ENCODE results near the gene ACTG1. TPM values are rescaled to one million over a fixed set of nuclear protein-coding genes. Genes with fewer than 3 reads are reported as not detected.

The ACTG1 gene
- total RNA-seq, 4 donors from 2014 or later, result 2,510 to 3,878 (median 3,203) TPM

DNA sequence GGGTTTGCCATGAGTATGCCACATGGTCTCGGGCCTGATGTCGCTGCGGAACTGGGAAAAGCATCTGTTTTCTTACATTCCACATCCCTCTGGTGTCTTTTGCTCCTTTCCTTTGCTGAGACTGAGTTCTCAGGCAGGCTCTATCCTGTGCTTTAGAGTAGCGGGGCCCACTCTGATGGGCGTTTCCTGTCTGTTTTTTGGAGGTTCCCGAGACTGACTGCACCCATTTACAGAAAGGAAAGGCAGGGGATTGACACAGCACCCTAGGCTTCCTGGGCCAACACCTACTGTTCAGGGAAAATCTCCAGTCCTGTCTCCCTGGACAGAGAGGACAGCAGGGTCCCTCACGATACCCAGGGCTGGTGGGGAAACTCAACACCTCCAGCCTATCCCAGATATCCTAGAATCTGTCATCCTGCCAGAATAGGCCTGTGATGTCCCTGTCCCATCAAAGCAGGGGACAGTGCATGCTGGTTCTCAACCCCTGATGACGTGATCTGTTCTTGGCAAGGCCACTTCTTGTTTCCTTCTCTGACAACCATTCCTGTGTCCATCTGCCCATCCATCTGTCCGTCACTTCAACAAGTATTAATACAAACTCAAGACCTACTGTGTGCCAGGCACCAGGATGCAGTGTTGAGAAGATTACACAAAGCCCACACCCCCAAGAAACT is 42.2 kb downstream of the ACTG1 start:
- no peaks in the 10 kb centered on the region for H3K4me1 ChIP-seq
- no peak overlapping the region for H3K4me3 ChIP-seq
- no peaks in the 10 kb centered on the region for H3K36me3 ChIP-seq
- no peak for TF ChIP-seq POLR2A (IDR thresholded peaks at IDR 0.05)
- TF ChIP-seq, protein P1, sequence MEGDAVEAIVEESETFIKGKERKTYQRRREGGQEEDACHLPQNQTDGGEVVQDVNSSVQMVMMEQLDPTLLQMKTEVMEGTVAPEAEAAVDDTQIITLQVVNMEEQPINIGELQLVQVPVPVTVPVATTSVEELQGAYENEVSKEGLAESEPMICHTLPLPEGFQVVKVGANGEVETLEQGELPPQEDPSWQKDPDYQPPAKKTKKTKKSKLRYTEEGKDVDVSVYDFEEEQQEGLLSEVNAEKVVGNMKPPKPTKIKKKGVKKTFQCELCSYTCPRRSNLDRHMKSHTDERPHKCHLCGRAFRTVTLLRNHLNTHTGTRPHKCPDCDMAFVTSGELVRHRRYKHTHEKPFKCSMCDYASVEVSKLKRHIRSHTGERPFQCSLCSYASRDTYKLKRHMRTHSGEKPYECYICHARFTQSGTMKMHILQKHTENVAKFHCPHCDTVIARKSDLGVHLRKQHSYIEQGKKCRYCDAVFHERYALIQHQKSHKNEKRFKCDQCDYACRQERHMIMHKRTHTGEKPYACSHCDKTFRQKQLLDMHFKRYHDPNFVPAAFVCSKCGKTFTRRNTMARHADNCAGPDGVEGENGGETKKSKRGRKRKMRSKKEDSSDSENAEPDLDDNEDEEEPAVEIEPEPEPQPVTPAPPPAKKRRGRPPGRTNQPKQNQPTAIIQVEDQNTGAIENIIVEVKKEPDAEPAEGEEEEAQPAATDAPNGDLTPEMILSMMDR (IDR thresholded peaks at IDR 0.05), result no peak
- H3K27me3 ChIP-seq, result no peaks in the 10 kb centered on the region
- DNase-seq, result no peak
- H3K27ac ChIP-seq, result no peak overlapping the region
- H3K9me3 ChIP-seq, result no peaks in the 10 kb centered on the region

DNA sequence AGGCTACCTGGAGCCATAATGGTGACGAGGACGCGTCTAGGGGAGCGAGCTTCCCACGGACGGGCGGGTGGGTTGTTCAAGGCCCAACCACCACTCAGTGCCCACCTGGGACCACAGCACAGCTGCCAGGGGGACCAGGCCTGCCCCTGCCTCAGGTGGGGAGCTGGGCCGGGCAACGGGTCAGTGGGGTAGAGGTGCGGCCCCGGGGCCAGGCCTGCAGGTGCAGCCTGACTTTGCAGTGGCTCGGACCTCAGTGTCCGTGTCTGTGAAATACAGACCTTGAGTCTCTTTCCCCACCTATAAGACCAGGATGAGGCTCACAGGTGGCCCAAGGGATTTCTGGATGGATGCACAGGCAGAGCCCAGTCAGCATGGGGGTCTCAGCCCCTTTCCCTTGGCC is 43.3 kb downstream of the ACTG1 start:
- TF ChIP-seq POLR2A (IDR thresholded peaks at IDR 0.05), result no peak
- TF ChIP-seq, protein P1 (IDR thresholded peaks at IDR 0.05), result no peak
- Histone ChIP-seq H3K4me1 (no peaks in the 10 kb centered on the region), H3K27me3 (no peaks in the 10 kb centered on the region), H3K4me3 (no peak overlapping the region), H3K27ac (no peak overlapping the region), H3K9me3 (no peaks in the 10 kb centered on the region), H3K36me3 (no peaks in the 10 kb centered on the region)
- no peak for DNase-seq

DNA sequence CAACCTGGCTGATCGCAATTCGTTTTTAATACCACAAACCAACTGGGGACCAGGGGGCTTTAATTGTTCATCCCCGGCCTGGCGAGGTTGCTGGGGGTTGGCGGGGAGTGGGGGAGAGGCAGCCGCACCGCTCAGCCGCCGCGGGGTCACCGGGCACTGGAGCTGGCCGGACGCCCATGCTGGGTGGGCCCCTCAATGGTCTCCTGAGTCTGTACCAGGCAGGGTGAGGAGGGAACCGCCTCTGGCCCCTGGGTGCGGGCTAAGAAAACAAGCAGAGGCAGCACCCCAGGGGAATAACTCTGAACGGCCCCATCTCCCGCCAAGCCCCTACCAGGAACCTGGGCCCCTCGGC is 43.9 kb downstream of the ACTG1 start:
- DNase-seq, result no peak
- H3K9me3 ChIP-seq, result no peaks in the 10 kb centered on the region
- TF ChIP-seq, protein P1 (IDR thresholded peaks at IDR 0.05), result no peak
- TF ChIP-seq POLR2A (IDR thresholded peaks at IDR 0.05), result no peak
- H3K4me1 ChIP-seq, result no peaks in the 10 kb centered on the region
- no peaks in the 10 kb centered on the region for H3K36me3 ChIP-seq
- H3K27ac ChIP-seq, result no peak overlapping the region
- no peak overlapping the region for H3K4me3 ChIP-seq
- H3K27me3 ChIP-seq, result no peaks in the 10 kb centered on the region

DNA sequence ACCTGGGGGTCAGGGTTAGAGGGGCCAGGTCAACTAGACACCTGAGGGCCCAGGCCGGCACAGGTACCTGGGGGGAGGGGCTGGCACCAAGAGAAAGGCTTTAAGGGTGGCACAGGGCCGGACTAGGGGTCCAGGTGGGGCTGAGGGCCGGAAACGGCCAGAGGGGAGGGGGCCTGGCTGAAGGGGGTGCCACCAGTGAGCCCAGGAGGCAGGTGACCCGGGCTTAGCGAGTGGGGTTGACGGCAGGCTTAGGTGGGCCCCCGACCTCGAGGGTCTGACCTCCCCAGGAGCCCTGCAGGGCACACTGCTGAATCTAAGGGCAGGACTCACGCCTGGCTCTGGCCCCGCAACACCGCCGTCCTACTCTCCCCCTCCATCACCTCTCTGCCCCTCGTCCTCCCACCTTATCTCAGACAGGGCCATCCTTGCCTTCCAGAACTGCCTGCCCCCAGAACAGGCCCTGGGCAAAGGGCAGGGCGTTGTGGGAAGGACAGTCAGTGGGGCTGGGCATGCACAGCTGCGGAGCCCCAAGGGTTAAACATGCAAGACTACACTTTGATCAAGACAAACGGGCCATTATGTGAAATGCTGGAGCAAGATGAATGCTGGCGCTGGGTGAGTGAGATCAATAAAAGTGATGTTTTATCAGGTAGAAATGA is 44.4 kb downstream of the ACTG1 start:
- TF ChIP-seq, protein P1 (IDR thresholded peaks at IDR 0.05), result no peak
- no peak for TF ChIP-seq POLR2A (IDR thresholded peaks at IDR 0.05)
- no peak overlapping the region for H3K4me3 ChIP-seq
- DNase-seq, result no peak
- peaks cover 0 to 3% (median 0%) of the 10 kb centered on the region in 3 donors for H3K36me3 ChIP-seq
- no peaks in the 10 kb centered on the region for H3K27me3 ChIP-seq
- H3K27ac ChIP-seq, result no peak overlapping the region
- H3K9me3 ChIP-seq, result no peaks in the 10 kb centered on the region
- no peaks in the 10 kb centered on the region for H3K4me1 ChIP-seq

DNA sequence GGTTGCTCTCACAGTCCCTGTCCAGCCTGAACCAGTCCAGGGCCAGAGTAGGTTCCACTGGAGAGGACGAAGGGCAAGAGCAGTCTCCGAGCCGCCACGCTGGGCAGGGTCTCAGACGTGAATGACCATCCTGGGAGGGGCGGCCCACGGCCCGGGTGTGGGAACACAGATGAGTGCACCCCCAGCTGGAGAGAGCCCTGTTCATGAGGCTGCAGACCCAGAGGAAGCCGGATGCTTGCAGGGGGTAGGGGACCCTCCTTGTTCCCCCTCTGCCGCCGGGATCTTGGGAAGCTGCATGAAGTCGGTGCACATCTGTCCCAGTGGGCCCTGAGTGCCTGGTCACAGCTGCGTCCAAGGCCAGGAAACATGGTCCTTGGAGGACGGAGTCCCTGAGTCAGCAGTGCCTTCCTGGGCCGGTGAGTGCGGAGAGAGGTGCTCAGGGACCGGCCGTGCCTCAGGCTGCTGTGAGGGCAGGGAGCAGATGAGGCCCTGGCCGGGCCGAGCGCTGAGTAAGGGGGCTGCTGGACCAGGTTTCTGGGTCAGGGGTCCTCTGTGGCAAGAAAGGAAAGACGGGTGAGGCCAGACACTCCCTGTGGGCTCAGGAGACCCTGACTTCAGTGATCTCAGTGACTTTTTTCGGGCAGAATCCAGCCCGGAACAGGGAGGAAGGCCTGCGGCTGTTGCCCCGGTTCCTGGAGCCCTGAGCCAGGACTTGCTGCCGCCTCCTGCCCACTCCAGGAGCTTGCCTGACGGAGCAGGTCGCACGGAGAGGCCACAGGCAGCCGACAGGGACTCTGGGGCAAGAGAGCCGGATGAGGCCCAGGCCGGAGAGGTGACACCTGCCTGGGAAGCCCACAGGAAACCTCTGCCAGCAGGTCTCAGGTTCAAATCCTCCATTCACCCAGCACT is 45.8 kb downstream of the ACTG1 start:
- no peak for DNase-seq
- Histone ChIP-seq H3K36me3 (peaks cover 0 to 18% (median 0%) of the 10 kb centered on the region in 3 donors), H3K27me3 (no peaks in the 10 kb centered on the region), H3K4me3 (no peak overlapping the region), H3K4me1 (no peaks in the 10 kb centered on the region), H3K9me3 (no peaks in the 10 kb centered on the region), H3K27ac (no peak overlapping the region)
- no peak for TF ChIP-seq POLR2A (IDR thresholded peaks at IDR 0.05)
- TF ChIP-seq, protein P1 (IDR thresholded peaks at IDR 0.05), result no peak

Data from Peyer's patch (tissue), 4 donors.